ENCODE data around the gene NLGN1.

GRCh38 chr3:173711619-173712018, 314.1 kb downstream of the NLGN1 start:
- TF ChIP-seq CTCF (IDR thresholded peaks at IDR 0.05) (no peak), POLR2A (IDR thresholded peaks at IDR 0.05) (no peak)
